Ascending aorta (tissue), 2 donors: Measurements from ENCODE around the gene KIAA1614. TPM values are rescaled to one million over a fixed set of nuclear protein-coding genes. Genes with fewer than 3 reads are reported as not detected.

Source experiments
- DNase-seq, 2 donors: peaks; one replicate each; pipeline ENCODE4 v3.0.0-alpha.2; 2019; ENCODE audit warnings: low spot score in 2 of 2
- H3K27ac ChIP-seq, 2 donors: fragments of 200-600 bp; sonication (generic); one replicate each; pipeline ENCODE4 v1.5.1; 2016 to 2017; ENCODE audit warnings: mild to moderate bottlenecking in 1 of 2
- H3K27me3 ChIP-seq: fragments of 200-600 bp; sonication (generic); one replicate; pipeline ENCODE4 v1.5.1; 2017
- H3K36me3 ChIP-seq, 2 donors: fragments of 200-600 bp; sonication (generic); one replicate each; pipeline ENCODE4 v1.5.1; 2016
- H3K4me1 ChIP-seq, 2 donors: fragments of 200-600 bp; sonication (generic); one replicate each; pipeline ENCODE4 v1.5.1; 2016 to 2017; ENCODE audit warnings: mild to moderate bottlenecking in 1 of 2
- H3K4me3 ChIP-seq, 2 donors: fragments of 200-600 bp; sonication (generic); one replicate each; pipeline ENCODE4 v1.5.1; 2016 to 2017; ENCODE audit warnings: mild to moderate bottlenecking in 1 of 2
- H3K9me3 ChIP-seq, 2 donors: fragments of 200-600 bp; sonication (generic); one replicate each; pipeline ENCODE4 v1.5.1; 2016
- intact Hi-C: fragments of 100-400 bp; cut with DNase I; formaldehyde crosslinking; loops from one replicate; pipeline ENCODE4 v1.15.1; 2023
- total RNA-seq: library from RNA; depleted of rRNA; stranded (reverse); fragments of >200 nt; gene quantifications from one replicate; pipeline ENCODE4 v1.1.0, GENCODE V29; 2016
- TF ChIP-seq, protein P1 (sequence below), 3 experiments: fragments of 200-600 bp in 2 of 3; fragments of 450-650 bp in 1 of 3; sonication (generic) in 2 of 3; IDR thresholded peaks; one replicate each; pipeline ENCODE4 v1.5.1; 2016 to 2019; ENCODE audit warnings: antibody characterized with exemption in 3 of 3, mild to moderate bottlenecking in 1 of 3, moderate library complexity in 1 of 3

Gene KIAA1614
- total RNA-seq, 1 donor from 2014 or later, result 21.9 TPM

DNA sequence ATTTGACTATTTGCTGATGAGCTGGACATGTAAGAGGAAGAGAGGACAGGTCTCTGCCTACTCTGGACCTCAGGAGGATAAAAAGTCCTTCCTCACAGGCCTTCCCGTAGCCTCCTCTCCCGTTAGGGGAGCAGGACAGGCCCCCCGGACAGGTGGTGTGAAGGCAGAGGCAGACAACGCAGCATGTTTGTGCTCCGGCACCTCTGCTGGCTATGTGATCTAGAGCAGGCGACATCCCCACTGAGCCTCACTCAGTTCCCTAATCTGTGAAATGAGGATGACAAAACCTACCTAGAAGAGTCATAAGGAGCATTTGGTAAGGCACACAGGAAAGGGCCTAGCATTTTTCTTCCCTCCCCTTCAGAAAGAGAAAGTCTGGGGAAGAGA lies 34.8 kb downstream of the KIAA1614 start:
- intact Hi-C loops, result no loop called here

DNA sequence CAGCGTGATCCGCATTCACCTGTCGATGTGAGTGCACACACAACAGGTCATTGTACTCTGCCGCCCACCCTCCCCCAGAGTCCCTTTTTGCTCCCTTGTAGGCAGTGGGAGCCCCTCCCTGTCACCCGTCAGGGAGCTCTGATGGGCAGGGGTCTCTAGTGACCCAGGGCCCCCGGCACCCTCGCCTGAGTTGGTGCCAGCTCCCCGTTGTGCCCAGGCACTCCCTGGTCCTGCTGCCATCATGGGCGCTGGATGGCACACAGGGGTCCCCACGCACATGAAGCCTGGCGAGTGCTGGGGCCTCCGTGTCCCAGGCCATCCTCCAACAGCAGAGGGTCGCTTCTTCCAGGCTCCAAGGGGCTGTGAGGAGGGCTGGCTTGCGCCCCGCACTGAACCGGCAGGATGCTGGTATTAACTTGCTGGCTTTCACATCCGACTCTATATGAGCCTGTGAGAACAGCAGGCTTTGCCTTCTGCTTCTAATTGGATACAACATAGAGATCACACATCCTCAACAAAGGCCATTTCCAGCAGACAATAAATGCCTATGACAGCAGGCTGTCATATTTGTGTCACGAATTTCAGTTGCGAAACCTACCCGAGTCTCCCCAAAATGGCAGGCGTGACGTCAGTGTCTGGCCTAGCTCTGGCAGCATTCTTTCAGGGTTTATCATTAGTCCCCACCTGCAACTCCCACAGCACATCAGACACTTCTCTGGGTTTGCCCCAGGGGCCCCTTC lies 35.4 kb downstream of the KIAA1614 start:
- TF ChIP-seq, protein P1, sequence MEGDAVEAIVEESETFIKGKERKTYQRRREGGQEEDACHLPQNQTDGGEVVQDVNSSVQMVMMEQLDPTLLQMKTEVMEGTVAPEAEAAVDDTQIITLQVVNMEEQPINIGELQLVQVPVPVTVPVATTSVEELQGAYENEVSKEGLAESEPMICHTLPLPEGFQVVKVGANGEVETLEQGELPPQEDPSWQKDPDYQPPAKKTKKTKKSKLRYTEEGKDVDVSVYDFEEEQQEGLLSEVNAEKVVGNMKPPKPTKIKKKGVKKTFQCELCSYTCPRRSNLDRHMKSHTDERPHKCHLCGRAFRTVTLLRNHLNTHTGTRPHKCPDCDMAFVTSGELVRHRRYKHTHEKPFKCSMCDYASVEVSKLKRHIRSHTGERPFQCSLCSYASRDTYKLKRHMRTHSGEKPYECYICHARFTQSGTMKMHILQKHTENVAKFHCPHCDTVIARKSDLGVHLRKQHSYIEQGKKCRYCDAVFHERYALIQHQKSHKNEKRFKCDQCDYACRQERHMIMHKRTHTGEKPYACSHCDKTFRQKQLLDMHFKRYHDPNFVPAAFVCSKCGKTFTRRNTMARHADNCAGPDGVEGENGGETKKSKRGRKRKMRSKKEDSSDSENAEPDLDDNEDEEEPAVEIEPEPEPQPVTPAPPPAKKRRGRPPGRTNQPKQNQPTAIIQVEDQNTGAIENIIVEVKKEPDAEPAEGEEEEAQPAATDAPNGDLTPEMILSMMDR (IDR thresholded peaks at IDR 0.05), result no peak
- no peak for DNase-seq
- Histone ChIP-seq H3K4me3 (no peak overlapping the region), H3K9me3 (no peaks in the 10 kb centered on the region), H3K36me3 (peaks cover 27 to 40% of the 10 kb centered on the region in 2 donors), H3K4me1 (peaks cover 0 to under 1% of the 10 kb centered on the region in 2 donors), H3K27me3 (no peaks in the 10 kb centered on the region), H3K27ac (no peak overlapping the region)
- intact Hi-C loops, result no loop called here

More for the DNA sequence above, 34.8 kb downstream of the KIAA1614 start:
- no peak for DNase-seq
- Histone ChIP-seq H3K27ac (no peak overlapping the region), H3K27me3 (no peaks in the 10 kb centered on the region), H3K36me3 (peaks cover 31 to 42% of the 10 kb centered on the region in 2 donors), H3K4me1 (no peaks in the 10 kb centered on the region), H3K4me3 (no peak overlapping the region), H3K9me3 (no peaks in the 10 kb centered on the region)
- TF ChIP-seq, protein P1 (IDR thresholded peaks at IDR 0.05), result no peak

GRCh38 chr1:180948641-180949615 lies 36.2 kb downstream of the KIAA1614 start:
- H3K4me3 ChIP-seq, result no peak overlapping the region
- no peaks in the 10 kb centered on the region for H3K9me3 ChIP-seq
- no peak for DNase-seq
- TF ChIP-seq, protein P1 (IDR thresholded peaks at IDR 0.05), result no peak
- peaks cover 3 to 8% of the 10 kb centered on the region in 2 donors for H3K4me1 ChIP-seq
- intact Hi-C loops, result no loop called here
- no peak overlapping the region for H3K27ac ChIP-seq
- peaks cover 27 to 40% of the 10 kb centered on the region in 2 donors for H3K36me3 ChIP-seq
- no peaks in the 10 kb centered on the region for H3K27me3 ChIP-seq

DNA sequence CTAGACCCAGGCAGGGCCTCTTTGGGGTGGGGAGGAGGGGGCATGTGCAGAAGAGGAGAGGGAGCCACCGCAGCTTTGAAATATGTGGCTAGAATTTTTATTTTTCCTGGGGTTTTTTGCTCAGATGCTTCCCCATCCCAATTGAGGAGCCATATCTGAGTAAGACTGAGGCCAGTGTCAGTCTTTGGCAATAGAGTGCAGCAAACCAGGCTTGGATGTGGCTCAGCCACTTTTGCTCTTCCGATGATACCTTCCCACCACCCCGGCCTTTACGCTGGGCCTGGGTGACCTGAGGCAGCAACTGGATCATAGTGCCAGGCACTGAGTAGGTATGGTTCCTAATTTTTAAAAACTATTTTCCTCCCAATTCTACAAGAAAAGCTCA lies 36.9 kb downstream of the KIAA1614 start:
- no peaks in the 10 kb centered on the region for H3K27me3 ChIP-seq
- DNase-seq, result no peak
- peaks cover 3 to 8% of the 10 kb centered on the region in 2 donors for H3K4me1 ChIP-seq
- no peak overlapping the region for H3K4me3 ChIP-seq
- H3K27ac ChIP-seq, result no peak overlapping the region
- peaks cover 21 to 35% of the 10 kb centered on the region in 2 donors for H3K36me3 ChIP-seq
- TF ChIP-seq, protein P1 (IDR thresholded peaks at IDR 0.05), result no peak
- intact Hi-C loops, result no loop called here
- H3K9me3 ChIP-seq, result no peaks in the 10 kb centered on the region

DNA sequence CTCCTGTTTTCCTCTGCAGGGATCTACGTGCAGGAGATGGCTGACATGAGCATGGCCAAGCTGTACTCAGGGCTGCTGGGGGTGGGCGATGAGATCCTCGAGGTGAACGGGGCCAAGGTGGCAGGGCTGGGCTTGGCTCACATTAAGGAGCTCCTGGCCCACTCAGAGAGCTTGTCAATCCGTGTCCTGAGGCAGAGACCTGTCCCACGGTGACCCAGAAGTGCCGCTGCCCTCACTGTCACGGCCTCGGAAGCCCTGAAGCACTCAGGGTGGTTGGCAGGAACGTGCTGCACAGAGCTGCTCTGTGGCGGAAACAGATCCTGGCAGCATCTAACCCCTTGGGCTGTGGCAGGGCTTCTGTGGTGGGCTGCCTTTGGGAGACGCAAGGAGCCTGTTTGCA lies 37.6 kb downstream of the KIAA1614 start:
- H3K4me3 ChIP-seq, result no peak overlapping the region

More for the DNA sequence above, 37.6 kb downstream of the KIAA1614 start:
- Histone ChIP-seq H3K9me3 (no peaks in the 10 kb centered on the region), H3K27me3 (no peaks in the 10 kb centered on the region), H3K27ac (no peak overlapping the region), H3K4me1 (peaks cover 3 to 8% of the 10 kb centered on the region in 2 donors), H3K36me3 (peaks cover 14 to 28% of the 10 kb centered on the region in 2 donors)
- TF ChIP-seq, protein P1 (IDR thresholded peaks at IDR 0.05), result no peak
- intact Hi-C loops, result loop anchor here (5.0 kb wide), 2 partner anchors 72 to 192 kb away; partner anchors contain the start of gene STX6
- DNase-seq, result no peak
